HepG2 (cell line): Measurements from ENCODE around the gene RACGAP1. TPM values are rescaled to one million over a fixed set of nuclear protein-coding genes. Genes with fewer than 3 reads are reported as not detected.

ENCODE experiments used
- ATF4 ChIP-seq, 2 experiments: fragments of 450-650 bp in 1 of 2; sonication (generic) in 1 of 2; formaldehyde crosslinking; IDR thresholded peaks; 2 replicates each; pipeline versions ENCODE4 v1.5.0 to v1.8.0; 2020 to 2022; ENCODE audit warnings: mild to moderate bottlenecking in 1 of 2, missing genetic modification reagents in 1 of 2
- ATF7 ChIP-seq, 2 experiments: fragments of 450-650 bp in 1 of 2; sonication (generic) in 1 of 2; formaldehyde crosslinking in 1 of 2; IDR thresholded peaks; 2 replicates each; pipeline versions ENCODE4 v1.4.0 to v1.6.1; 2016 to 2020; ENCODE audit warnings: antibody characterized with exemption in 1 of 2, mild to moderate bottlenecking in 1 of 2, missing genetic modification reagents in 1 of 2
- CEBPG ChIP-seq: IDR thresholded peaks from 2 replicates; pipeline ENCODE4 v1.6.1; 2016
- HNF1A ChIP-seq, 2 experiments: sonication (generic) in 1 of 2; formaldehyde crosslinking in 1 of 2; IDR thresholded peaks; 2 replicates each; pipeline versions ENCODE4 v1.4.0 to v1.6.1; 2016 to 2020; ENCODE audit warnings: borderline replicate concordance in 1 of 2, low read depth in 1 of 2, mild to moderate bottlenecking in 1 of 2, missing genetic modification reagents in 1 of 2
- IKZF4 ChIP-seq: sonication (generic); formaldehyde crosslinking; IDR thresholded peaks from 2 replicates; pipeline ENCODE4 v1.5.1; 2020; ENCODE audit warnings: borderline replicate concordance, mild to moderate bottlenecking, low read depth, missing genetic modification reagents; ENCODE audit errors: not compliant biosample characterization
- KLF6 ChIP-seq: IDR thresholded peaks from 2 replicates; pipeline ENCODE4 v1.8.0; 2016; ENCODE audit warnings: missing biosample characterization, missing genetic modification reagents
- SIN3A ChIP-seq: IDR thresholded peaks from 2 replicates; pipeline ENCODE4 v1.6.1; 2011; ENCODE audit warnings: low read depth, mild to moderate bottlenecking, control low read depth, low read length, borderline replicate concordance
- STAG1 ChIP-seq: sonication (generic); formaldehyde crosslinking; IDR thresholded peaks from 2 replicates; pipeline ENCODE4 v1.4.0; 2020; ENCODE audit warnings: missing genetic modification reagents
- ZC3H13 ChIP-seq: sonication (generic); formaldehyde crosslinking; IDR thresholded peaks from 2 replicates; pipeline ENCODE4 v1.8.1; 2023; ENCODE audit warnings: mild to moderate bottlenecking, missing genetic modification reagents, moderate library complexity
- ZNF12 ChIP-seq: sonication (generic); formaldehyde crosslinking; IDR thresholded peaks from 2 replicates; pipeline ENCODE4 v1.5.0; 2020; ENCODE audit warnings: missing genetic modification reagents
- ZNF33B ChIP-seq: sonication (generic); formaldehyde crosslinking; IDR thresholded peaks from 2 replicates; pipeline ENCODE4 v1.5.1; 2020; ENCODE audit warnings: mild to moderate bottlenecking, missing genetic modification reagents
- ZNF660 ChIP-seq: sonication (generic); formaldehyde crosslinking; IDR thresholded peaks from 2 replicates; pipeline ENCODE4 v1.5.1; 2020; ENCODE audit warnings: mild to moderate bottlenecking, low read depth, missing genetic modification reagents, borderline replicate concordance
- polyA plus RNA-seq, 8 experiments: library from polyadenylated mRNA; depleted of rRNA in 3 of 8; stranded (reverse) in 7 of 8; unstranded in 1 of 8; fragments of >200 nt; fragmentation: Illumina TruSeq in 4 of 8; extraction: Trizol in 4 of 8; gene quantifications; 2 replicates each; pipeline versions ENCODE4 v1.2.1 to v1.2.3, GENCODE V29; 2011 to 2016; ENCODE audit warnings: low read depth in 4 of 8, missing spikeins in 1 of 8, mixed read lengths in 1 of 8; ENCODE audit not compliant: insufficient read depth in 1 of 8
- total RNA-seq, 5 experiments: library from RNA; depleted of rRNA; stranded (reverse); fragments of >200 nt; fragmentation: Illumina TruSeq; extraction: Trizol; gene quantifications; 2 replicates each; pipeline ENCODE4 v1.2.3, GENCODE V29; 2016; ENCODE audit warnings: low read depth in 1 of 5
- TF ChIP-seq, protein P1 (sequence below): sonication (generic); formaldehyde crosslinking; IDR thresholded peaks from 2 replicates; pipeline ENCODE4 v1.4.0; 2020; ENCODE audit warnings: missing genetic modification reagents
- TF ChIP-seq, protein P2 (sequence below): sonication (generic); formaldehyde crosslinking; IDR thresholded peaks from 2 replicates; pipeline ENCODE4 v1.8.1; 2023; ENCODE audit warnings: mild to moderate bottlenecking, missing genetic modification reagents, borderline replicate concordance
- TF ChIP-seq, protein P3 (sequence below): sonication (generic); formaldehyde crosslinking; IDR thresholded peaks from 2 replicates; pipeline ENCODE4 v1.5.1; 2020; ENCODE audit warnings: mild to moderate bottlenecking, missing genetic modification reagents, moderate library complexity

Gene RACGAP1
- total and polyA plus RNA-seq, 2 of the 13 experiments (the other 11 are each of a cell fraction or from before 2014, with no cell fraction given) = 16.7 to 57.9 TPM

DNA sequence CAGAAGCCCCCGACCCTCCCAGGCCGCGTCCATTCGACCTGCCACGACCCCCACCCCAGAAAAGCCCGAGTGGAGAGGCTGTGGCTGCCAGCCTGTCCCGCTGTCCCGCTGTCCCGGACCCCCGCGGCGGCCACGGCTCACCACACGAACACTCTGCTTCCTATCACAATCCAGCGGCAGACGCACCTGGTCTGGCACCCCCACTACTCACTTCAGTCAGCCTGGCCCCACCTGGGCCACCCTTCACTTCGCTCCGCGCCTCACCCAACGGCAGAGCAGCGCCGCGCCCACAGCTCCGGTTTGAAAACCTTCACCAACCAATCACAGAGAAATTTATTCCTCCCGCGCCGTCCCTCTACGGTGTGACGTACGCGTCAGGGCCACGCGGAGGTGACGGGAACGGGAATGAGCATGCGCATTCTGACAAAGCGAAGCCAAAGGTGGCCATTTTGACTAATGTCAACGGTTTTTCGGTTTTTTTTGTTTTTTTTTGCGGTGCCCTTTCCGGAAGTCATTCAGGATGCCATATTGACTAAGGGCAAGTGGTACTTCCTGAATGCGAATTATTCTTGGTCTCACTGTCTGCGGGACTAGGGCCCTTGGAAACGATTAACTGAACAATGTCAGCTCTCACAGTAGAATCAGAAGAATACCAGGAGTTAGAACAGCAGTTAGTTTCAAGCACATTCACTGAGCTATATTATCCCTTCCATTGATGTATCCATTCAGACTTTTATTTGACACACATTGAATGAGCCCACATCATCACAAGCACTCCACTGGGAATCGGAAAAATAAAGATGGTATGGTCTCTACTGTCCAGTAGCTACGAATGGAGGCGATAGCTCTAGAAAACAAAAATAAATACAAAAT, at the start of gene RACGAP1 (continued):
- TF ChIP-seq HNF1A (IDR thresholded peaks at IDR 0.05; ENCODE audit: low read depth) (no peak), HNF1A (CRISPR knock-in tag; IDR thresholded peaks at IDR 0.05; ENCODE audit: borderline replicate concordance) (0 out of 2 replicates have a peak, but pooled peaks have one; percentile 40), ZNF12 (CRISPR knock-in tag) (no peak; the same call in 1 of the 2 replicates), ATF7 (IDR thresholded peaks at IDR 0.05) (peak; percentile 28; the same call in 1 of the 2 replicates), ATF7 (CRISPR knock-in tag; IDR thresholded peaks at IDR 0.05) (no peak), ATF4 (CRISPR knock-in tag; IDR thresholded peaks at IDR 0.05) (peak in 1 of 2 experiments; percentile 60; a peak in 1 of 4 replicates), ZC3H13 (peak; percentile 62; the same call in 1 of the 2 replicates), ZNF660 (CRISPR knock-in tag) (no peak), SIN3A (peak; percentile 92), KLF6 (CRISPR knock-in tag) (0 out of 2 replicates have a peak, but pooled peaks have one; percentile 46), IKZF4 (CRISPR knock-in tag) (no peak), CEBPG (CRISPR knock-in tag) (peak; percentile 10; the same call in 1 of the 2 replicates), STAG1 (CRISPR knock-in tag) (no peak), ZNF33B (0 out of 2 replicates have a peak, but pooled peaks have one; percentile 42)
- TF ChIP-seq, protein P1, sequence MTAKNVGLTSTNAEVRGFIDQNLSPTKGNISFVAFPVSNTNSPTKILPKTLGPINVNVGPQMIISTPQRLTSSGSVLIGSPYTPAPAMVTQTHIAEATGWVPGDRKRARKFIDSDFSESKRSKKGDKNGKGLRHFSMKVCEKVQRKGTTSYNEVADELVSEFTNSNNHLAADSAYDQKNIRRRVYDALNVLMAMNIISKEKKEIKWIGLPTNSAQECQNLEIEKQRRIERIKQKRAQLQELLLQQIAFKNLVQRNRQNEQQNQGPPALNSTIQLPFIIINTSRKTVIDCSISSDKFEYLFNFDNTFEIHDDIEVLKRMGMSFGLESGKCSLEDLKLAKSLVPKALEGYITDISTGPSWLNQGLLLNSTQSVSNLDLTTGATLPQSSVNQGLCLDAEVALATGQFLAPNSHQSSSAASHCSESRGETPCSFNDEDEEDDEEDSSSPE = peak; percentile 99
- TF ChIP-seq, protein P2, sequence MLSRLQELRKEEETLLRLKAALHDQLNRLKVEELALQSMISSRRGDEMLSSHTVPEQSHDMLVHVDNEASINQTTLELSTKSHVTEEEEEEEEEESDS (CRISPR knock-in tag) = no peak
- TF ChIP-seq, protein P3, sequence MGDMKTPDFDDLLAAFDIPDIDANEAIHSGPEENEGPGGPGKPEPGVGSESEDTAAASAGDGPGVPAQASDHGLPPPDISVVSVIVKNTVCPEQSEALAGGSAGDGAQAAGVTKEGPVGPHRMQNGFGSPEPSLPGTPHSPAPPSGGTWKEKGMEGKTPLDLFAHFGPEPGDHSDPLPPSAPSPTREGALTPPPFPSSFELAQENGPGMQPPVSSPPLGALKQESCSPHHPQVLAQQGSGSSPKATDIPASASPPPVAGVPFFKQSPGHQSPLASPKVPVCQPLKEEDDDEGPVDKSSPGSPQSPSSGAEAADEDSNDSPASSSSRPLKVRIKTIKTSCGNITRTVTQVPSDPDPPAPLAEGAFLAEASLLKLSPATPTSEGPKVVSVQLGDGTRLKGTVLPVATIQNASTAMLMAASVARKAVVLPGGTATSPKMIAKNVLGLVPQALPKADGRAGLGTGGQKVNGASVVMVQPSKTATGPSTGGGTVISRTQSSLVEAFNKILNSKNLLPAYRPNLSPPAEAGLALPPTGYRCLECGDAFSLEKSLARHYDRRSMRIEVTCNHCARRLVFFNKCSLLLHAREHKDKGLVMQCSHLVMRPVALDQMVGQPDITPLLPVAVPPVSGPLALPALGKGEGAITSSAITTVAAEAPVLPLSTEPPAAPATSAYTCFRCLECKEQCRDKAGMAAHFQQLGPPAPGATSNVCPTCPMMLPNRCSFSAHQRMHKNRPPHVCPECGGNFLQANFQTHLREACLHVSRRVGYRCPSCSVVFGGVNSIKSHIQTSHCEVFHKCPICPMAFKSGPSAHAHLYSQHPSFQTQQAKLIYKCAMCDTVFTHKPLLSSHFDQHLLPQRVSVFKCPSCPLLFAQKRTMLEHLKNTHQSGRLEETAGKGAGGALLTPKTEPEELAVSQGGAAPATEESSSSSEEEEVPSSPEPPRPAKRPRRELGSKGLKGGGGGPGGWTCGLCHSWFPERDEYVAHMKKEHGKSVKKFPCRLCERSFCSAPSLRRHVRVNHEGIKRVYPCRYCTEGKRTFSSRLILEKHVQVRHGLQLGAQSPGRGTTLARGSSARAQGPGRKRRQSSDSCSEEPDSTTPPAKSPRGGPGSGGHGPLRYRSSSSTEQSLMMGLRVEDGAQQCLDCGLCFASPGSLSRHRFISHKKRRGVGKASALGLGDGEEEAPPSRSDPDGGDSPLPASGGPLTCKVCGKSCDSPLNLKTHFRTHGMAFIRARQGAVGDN (CRISPR knock-in tag) = peak; percentile 82
